Jurkat, Clone E6-1 (cell line): ENCODE results near the gene TFCP2.

ENCODE experiments used
- DNase-seq: peaks from one replicate; pipeline ENCODE4 v3.0.0-alpha.2; 2011; ENCODE audit warnings: low read depth, low spot score
- H3K4me3 ChIP-seq: 2 replicates; pipeline ENCODE4 v1.5.1; 2011; ENCODE audit warnings: mild to moderate bottlenecking, low read length, control low read depth, moderate library complexity

Gene TFCP2

DNA sequence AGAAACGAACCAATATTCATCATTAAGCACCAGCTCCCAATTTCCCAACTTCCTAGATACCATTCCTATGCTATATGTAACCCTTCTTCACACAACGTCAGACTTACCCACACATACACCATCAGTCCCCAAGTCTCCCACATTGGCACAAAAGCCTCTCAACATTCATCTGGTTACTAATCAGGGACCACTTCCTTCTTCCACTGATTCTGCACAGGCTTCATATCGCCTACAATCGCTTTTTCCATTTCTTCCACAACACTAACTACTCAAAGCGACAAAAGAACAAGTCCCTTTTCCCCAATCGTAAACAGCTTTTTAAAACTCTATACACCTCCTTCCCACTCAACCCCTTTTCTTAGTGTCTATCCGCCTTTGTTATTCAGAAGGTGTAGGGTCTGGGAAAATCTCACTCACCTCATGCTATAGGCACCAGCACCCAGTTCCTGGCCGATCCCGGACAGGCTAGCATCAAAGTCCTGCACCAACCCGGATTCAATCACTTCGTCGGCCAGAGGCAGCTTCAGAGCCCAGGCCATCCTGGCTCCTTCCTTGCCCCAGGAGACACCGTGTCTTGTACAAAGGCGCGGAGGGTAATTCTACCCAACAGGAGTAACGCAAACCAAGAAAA, 936 bp downstream of the TFCP2 start:
- H3K4me3 ChIP-seq = peak overlapping the region; percentile 80
- no peak for DNase-seq

DNA sequence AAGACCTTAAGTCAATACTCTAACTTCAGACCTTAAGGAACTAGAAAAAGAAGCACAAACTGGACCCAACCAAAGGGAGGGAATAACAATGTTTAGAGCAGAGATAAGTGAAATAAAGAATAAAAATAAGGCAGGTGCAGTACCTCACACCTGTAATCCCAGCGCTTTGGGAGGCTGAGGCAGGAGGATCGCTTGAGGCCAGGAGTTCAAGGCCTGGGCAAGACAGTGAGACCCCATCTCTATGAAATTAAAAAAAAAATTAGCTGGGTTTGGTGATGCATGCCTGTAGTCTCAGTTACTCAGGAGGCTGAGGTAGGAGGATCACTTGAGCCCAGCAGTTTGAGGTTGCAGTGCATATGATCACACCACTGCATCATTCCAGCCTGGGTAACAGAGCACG, 9.1 kb downstream of the TFCP2 start:
- DNase-seq = no peak

DNA sequence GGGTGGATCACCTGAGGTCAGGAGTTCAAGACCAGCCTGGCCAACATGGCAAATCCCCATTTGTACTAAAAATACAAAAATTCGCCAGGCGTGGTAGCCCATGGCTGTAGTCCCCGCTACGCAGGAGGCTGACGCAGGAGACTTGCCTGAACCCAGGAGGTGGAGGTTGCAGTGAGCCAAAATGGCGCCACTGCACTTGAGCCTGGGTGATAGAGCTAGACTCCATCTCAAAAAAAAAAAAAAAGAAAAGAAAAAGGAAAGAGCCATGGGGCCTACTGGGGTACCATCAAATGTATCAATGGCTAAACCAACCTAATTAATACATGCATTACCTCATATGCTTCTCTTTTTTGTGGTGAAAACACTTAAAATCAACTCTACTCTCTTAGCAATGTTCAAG, 10.7 kb downstream of the TFCP2 start:
- no peak overlapping the region for H3K4me3 ChIP-seq
- DNase-seq = no peak

More for the DNA sequence above, 9.1 kb downstream of the TFCP2 start:
- H3K4me3 ChIP-seq = no peak overlapping the region

DNA sequence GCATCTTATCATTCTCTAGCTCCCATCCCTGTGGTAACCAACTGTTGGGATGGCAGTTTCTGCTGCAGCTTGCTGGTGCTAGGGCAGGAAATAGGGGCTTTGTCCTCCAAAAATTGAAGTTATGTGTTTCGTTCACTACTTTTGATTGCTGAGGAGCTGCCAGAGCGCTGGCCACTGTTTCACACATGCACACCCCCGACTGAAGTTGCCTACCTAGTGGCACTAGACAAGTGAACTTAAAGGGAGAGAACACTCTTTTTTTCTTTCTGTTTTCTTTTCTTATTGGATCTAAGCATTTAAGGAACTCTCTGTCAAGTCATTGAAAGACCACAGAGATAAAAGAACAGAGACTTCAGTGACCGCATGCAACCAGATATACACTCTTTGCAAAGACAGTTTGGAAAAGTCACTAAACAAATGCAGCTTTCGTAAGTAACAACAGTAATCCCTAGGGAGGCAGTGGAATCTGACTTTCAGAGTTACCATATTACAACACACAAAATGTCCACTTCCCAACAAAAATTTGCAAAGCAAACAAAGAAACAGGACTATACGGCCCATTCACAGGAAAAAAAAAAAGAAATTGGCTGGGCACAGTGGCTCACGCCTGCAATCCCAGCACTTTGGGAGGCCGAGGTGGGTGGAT, 12.0 kb downstream of the TFCP2 start:
- DNase-seq = no peak
- H3K4me3 ChIP-seq = no peak overlapping the region

DNA sequence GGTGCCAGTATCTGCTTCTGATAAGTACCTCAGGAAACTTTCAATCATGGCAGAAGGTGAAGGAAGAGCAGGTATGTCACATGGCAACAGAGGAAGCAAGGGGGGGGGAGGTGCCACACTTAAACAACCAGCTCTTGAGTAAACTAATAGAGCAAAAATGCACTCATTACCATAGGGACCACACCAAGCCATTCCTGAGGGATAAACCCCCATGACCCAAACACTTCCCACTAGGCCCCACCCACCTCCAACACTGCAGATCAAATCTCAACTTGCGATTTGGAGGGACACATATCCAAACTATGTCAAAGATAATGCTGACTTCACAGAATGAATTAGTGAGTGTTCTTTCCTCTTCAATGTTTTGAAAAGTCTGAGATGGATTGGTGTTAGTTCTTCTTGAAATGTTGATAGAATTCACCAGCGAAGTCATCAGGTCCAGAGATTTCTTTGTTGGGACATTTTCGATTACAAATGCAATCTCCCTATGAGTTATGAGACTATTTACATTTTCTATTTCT, 16.6 kb downstream of the TFCP2 start:
- DNase-seq = no peak

DNA sequence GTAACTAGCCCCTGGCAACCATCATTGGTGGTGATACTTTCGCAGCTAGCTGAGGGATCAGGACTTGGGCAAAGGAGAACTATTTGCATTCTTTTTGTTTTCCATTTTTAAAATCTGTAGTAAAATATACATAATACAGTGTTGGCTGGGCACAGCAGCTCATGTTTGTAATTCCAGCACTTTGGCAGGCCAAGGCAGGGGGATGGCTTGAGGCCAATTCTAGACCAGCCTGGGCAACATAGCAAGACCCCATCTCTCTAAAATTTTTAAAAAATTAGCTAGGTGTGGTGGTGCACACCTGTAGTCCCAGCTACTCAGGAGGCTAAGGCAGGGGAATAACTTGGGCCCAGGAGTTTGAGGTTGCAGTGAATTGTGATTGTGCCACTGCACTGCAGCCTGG, 20.0 kb downstream of the TFCP2 start:
- H3K4me3 ChIP-seq = no peak overlapping the region
- no peak for DNase-seq

More for the DNA sequence above, 16.6 kb downstream of the TFCP2 start:
- no peak overlapping the region for H3K4me3 ChIP-seq

DNA sequence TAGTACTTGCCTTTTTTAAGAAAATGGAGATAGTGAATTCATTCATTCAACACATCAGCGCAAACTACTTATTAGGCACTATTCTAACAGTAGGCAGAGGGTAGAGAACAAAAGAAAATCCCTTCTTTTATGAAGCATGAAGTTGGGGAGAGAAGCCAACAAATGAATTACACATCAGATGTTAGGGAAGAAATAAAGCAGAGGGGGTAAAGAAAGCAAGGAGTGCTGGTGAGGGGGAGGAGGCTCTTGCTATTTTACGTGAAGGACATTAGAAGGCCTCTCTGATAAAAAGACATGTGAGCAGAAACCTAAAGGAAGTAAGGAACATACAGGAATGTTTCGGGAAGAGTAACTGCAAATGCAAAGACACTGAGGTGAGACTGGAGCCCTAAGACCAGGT, 22.2 kb downstream of the TFCP2 start:
- no peak for DNase-seq
- H3K4me3 ChIP-seq = no peak overlapping the region

- DNase-seq = no peak
- no peak overlapping the region for H3K4me3 ChIP-seq
Observed at GRCh38 chr12:51147309-51147708, 25.6 kb downstream of the TFCP2 start.

GRCh38 chr12:51139292-51139844, 33.6 kb downstream of the TFCP2 start:
- H3K4me3 ChIP-seq = no peak overlapping the region
- no peak for DNase-seq

- DNase-seq = no peak
- no peak overlapping the region for H3K4me3 ChIP-seq
Observed at GRCh38 chr12:51132693-51133092, 40.2 kb downstream of the TFCP2 start.

DNA sequence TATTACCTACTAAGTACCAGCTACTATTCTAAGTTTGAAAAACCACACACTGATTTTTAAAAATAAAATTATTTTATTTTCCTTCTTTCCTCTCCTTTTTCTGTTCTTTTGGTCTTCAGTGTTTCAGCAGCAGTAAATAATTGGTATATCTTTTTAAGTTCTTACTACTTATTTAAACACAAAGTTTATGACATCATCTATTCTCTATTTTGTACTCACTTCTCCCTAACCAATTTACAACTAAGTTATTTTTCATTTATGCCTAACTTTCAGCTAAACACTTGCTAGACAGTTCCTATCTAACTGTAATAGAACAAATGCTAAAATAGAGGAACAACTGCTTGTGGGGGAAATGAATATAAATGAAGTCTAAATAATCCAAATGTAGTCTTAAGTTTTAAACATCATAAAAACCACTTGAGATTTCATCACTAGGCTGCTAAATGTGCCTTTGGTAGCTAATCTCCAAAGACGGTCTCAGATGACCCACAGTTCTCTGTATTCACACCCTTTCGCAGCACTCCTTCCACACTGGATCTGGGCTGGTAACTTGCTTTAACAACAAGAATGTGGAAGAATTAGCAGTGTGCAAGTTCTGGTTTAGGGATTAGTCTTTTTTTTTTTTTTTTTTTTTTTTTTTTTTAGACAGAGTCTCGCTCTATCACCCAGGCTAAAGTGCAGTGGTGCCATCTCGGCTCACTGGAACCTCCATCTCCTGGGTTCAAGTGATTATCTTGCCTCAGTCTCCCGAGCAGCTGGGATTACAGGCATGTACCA, 41.0 kb downstream of the TFCP2 start:
- no peak for DNase-seq
- H3K4me3 ChIP-seq = no peak overlapping the region

DNA sequence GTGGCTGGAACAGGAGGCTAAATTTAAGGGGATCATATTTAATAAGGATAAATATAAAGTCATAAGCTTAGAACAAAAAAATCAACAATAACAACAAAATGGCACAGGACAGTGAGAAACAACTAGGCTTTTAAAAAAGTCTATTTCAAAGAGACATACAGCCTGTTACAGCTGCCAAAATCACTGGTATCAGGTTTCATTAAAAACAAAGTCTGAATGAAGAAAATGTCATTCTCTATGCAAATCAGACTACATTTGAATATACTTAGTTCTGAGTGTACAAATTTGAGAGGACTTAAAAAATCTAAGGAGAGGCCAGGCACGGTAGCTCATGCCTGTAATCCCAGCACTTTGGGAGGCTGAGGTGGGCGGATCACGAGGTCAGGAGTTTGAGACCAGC, 44.0 kb downstream of the TFCP2 start:
- H3K4me3 ChIP-seq = no peak overlapping the region
- no peak for DNase-seq

- no peak overlapping the region for H3K4me3 ChIP-seq
- DNase-seq = no peak
Observed at GRCh38 chr12:51127050-51127729, 45.7 kb downstream of the TFCP2 start.

DNA sequence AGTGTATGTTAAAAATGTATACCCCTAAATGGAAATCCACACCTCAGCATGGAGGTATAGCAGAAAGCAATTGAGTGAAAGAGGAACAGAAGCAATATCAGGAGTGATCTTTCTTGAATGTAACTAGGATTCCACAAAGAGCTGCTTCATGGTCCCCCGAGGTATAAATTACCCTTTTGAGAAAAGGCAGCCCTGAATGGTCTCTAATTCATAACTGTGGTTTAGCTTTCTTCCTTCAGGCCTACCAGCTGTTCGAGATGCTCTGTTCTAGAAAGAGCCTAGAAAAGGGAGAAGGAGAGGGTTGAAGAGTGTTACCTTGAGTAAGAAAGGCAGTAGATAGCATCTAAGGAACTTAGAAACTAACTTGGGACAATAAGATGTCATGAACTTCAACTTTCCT, 46.6 kb downstream of the TFCP2 start:
- DNase-seq = no peak
- H3K4me3 ChIP-seq = no peak overlapping the region

DNA sequence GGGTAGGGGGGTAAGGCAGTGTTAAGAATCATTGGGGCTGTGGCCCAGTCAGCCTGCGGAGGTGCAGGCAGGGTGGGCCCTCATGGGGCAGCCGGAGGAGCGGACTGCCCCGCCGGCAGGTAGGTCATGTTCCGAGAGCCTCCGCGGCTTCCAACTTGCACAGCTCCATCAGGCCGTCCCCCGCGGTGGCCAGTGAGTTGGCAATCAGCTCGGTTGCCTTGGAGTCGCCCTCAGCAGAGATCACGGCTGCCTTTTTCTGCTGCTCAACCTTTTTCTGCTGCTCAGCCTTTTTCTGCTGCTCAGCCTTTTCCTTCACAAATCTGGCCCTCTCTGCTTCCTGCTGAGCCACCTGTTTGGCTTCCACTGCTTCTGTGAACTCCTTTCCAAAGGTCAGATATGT, 48.4 kb downstream of the TFCP2 start:
- no peak for DNase-seq
- H3K4me3 ChIP-seq = no peak overlapping the region

GRCh38 chr12:51122844-51123243, 50.1 kb downstream of the TFCP2 start:
- no peak for DNase-seq
- H3K4me3 ChIP-seq = no peak overlapping the region

DNA sequence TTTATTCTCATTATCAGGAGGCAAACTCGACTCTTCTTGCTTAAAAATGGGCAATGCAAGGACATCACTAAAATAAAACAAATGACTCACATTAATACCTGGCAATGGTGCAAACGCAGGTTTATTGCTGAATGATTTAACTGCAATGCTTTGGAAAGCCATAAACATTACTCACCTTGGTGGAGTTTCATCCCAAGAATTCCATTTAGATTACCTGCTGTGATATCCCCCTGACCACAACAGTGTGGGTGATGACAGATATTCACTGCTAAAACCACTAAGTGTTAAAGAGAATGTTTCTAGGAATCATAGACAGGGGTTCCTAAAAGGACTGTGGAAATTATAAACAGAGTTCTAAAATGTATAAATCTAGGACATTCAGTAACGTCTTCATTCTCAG, 54.2 kb downstream of the TFCP2 start:
- no peak for DNase-seq

DNA sequence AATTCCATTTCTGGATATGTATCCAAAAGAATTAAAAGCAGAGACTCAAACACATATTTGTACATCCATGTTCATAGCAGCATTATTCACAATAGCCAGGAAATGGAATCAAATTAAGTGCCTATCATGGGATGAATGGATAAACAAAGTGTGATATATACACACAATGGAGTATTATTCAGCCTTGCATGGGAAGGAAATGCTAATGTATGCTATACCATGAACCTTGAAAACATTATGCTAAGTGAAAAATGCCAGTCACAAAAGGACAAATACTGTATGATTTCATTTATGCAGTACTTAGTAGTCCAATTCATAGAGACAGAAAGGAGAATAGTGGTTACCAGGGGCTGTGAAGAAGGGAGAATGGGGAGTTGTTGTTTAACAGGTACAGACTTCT, 57.4 kb downstream of the TFCP2 start:
- DNase-seq = no peak
- no peak overlapping the region for H3K4me3 ChIP-seq

More for the DNA sequence above, 54.2 kb downstream of the TFCP2 start:
- H3K4me3 ChIP-seq = no peak overlapping the region

GRCh38 chr12:51108136-51108535, 64.8 kb downstream of the TFCP2 start:
- DNase-seq = no peak
- H3K4me3 ChIP-seq = no peak overlapping the region
